Loucy (cell line): ENCODE results near the gene CBX8.

Experiments
- H2AFZ ChIP-seq: fragments of 200-600 bp; sonication (generic); 2 replicates; pipeline ENCODE4 v1.6.0; 2016; ENCODE audit warnings: antibody characterized with exemption, mild to moderate bottlenecking, low read length, moderate library complexity
- H3F3A ChIP-seq: fragments of 200-600 bp; 2 replicates; pipeline ENCODE4 v1.6.0; 2016; ENCODE audit warnings: antibody characterized with exemption, low read depth, mild to moderate bottlenecking
- H3K27me3 ChIP-seq: fragments of 200-600 bp; sonication (generic); 2 replicates; pipeline ENCODE4 v1.6.1; 2014; ENCODE audit warnings: low read length, mild to moderate bottlenecking; ENCODE audit not compliant: insufficient read depth, poor library complexity, severe bottlenecking
- H3K36me3 ChIP-seq: fragments of 200-600 bp; sonication (generic); 2 replicates; pipeline ENCODE4 v1.6.1; 2016; ENCODE audit warnings: low read length; ENCODE audit not compliant: insufficient read depth
- H3K4me1 ChIP-seq: fragments of 200-600 bp; sonication (generic); 2 replicates; pipeline ENCODE4 v1.5.1; 2014; ENCODE audit warnings: low read length, mild to moderate bottlenecking; ENCODE audit not compliant: insufficient read depth, poor library complexity, severe bottlenecking
- H3K4me2 ChIP-seq: fragments of 200-600 bp; sonication (generic); 2 replicates; pipeline ENCODE4 v1.6.0; 2014; ENCODE audit warnings: antibody characterized with exemption, low read length, low read depth, mild to moderate bottlenecking; ENCODE audit not compliant: poor library complexity, severe bottlenecking
- H3K4me3 ChIP-seq: fragments of 200-600 bp; sonication (generic); 2 replicates; pipeline ENCODE4 v1.5.1; 2014; ENCODE audit warnings: low read length, mild to moderate bottlenecking, mixed read lengths; ENCODE audit not compliant: poor library complexity, severe bottlenecking
- H3K79me2 ChIP-seq: fragments of 200-600 bp; sonication (generic); 2 replicates; pipeline ENCODE4 v1.6.1; 2014; ENCODE audit warnings: low read length; ENCODE audit not compliant: insufficient read depth
- H3K9ac ChIP-seq: fragments of 200-600 bp; sonication (generic); 2 replicates; pipeline ENCODE4 v1.6.0; 2014; ENCODE audit warnings: mild to moderate bottlenecking, low read depth, low read length, moderate library complexity; ENCODE audit not compliant: poor library complexity, severe bottlenecking
- H3K9me2 ChIP-seq: fragments of 200-600 bp; sonication (generic); replicated peaks from 2 replicates; pipeline ENCODE4 v1.6.1; 2016; ENCODE audit warnings: low read depth, low read length, mixed read lengths
- H3K9me3 ChIP-seq: fragments of 200-600 bp; sonication (generic); 2 replicates; pipeline ENCODE4 v1.6.1; 2014; ENCODE audit warnings: mild to moderate bottlenecking, antibody characterized with exemption, low read length, low read depth; ENCODE audit not compliant: insufficient read depth
- H4K20me1 ChIP-seq: fragments of 200-600 bp; sonication (generic); 2 replicates; pipeline ENCODE4 v1.6.0; 2014; ENCODE audit warnings: antibody characterized with exemption, low read length, mild to moderate bottlenecking; ENCODE audit not compliant: insufficient read depth, poor library complexity, severe bottlenecking
- CTCF ChIP-seq: fragments of 200-600 bp; sonication (generic); conservative IDR thresholded peaks from 2 replicates; pipeline ENCODE4 v1.5.1; 2014; ENCODE audit warnings: mild to moderate bottlenecking, antibody characterized with exemption, low read length
- EZH2phosphoT487 ChIP-seq: fragments of 200-600 bp; IDR thresholded peaks from 2 replicates; pipeline ENCODE4 v1.6.1; 2018; ENCODE audit warnings: antibody characterized with exemption, mild to moderate bottlenecking, moderate library complexity, borderline replicate concordance

The CBX8 gene

GRCh38 chr17:79843816-79844800, 47.2 kb upstream of the CBX8 start:
- Histone ChIP-seq H3K4me3 (peak overlapping the region; percentile 74), H3K4me2 (peak overlapping the region; percentile 99), H3K36me3 (no peaks in the 10 kb centered on the region), H3F3A (no peaks in the 10 kb centered on the region), H4K20me1 (no peaks in the 10 kb centered on the region), H3K9ac (peak overlapping the region; percentile 94), H3K27me3 (no peaks in the 10 kb centered on the region), H3K9me3 (no peaks in the 10 kb centered on the region), H3K9me2 (no peaks in the 10 kb centered on the region), H2AFZ (peak overlapping the region; percentile 77), H3K4me1 (peaks cover 39% of the 10 kb centered on the region), H3K79me2 (peaks cover 21% of the 10 kb centered on the region)
- no peak for TF ChIP-seq CTCF
- TF ChIP-seq EZH2phosphoT487 = no peak

GRCh38 chr17:79843474-79843815, 46.6 kb upstream of the CBX8 start:
- H3K4me2 ChIP-seq = peak overlapping the region; percentile 99
- no peaks in the 10 kb centered on the region for H3F3A ChIP-seq
- no peaks in the 10 kb centered on the region for H3K9me3 ChIP-seq
- peaks cover 26% of the 10 kb centered on the region for H3K79me2 ChIP-seq
- peaks cover 39% of the 10 kb centered on the region for H3K4me1 ChIP-seq
- H3K27me3 ChIP-seq = no peaks in the 10 kb centered on the region
- peak overlapping the region; percentile 77 for H2AFZ ChIP-seq
- peak overlapping the region; percentile 74 for H3K4me3 ChIP-seq
- H3K36me3 ChIP-seq = no peaks in the 10 kb centered on the region
- H3K9ac ChIP-seq = peak overlapping the region; percentile 94
- H4K20me1 ChIP-seq = peaks cover 2% of the 10 kb centered on the region
- TF ChIP-seq CTCF (no peak), EZH2phosphoT487 (no peak)
- H3K9me2 ChIP-seq = no peaks in the 10 kb centered on the region

DNA sequence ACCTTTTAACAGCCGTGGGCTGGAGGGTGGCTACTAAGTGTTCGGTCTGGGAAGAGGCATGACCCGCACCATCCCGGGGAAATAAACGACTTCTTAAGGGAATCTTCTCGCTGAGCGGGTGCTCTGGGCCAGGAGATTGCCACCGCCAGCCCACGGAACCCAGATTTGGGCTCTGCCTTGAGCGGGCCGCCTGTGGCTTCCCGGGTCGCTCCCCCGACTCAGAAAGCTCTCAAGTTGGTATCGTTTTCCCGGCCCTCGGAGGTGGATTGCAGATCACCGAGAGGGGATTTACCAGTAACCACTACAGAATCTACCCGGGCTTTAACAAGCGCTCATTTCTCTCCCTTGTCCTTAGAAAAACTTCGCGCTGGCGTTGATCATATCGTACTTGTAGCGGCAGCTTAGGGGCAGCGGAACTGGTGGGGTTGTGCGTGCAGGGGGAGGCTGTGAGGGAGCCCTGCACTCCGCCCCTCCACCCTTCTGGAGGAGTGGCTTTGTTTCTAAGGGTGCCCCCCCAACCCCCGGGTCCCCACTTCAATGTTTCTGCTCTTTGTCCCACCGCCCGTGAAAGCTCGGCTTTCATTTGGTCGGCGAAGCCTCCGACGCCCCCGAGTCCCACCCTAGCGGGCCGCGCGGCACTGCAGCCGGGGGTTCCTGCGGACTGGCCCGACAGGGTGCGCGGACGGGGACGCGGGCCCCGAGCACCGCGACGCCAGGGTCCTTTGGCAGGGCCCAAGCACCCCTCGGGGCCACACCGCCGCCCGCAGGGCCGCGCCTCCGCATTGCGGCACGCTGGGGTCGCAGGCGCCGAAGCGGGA, 46.0 kb upstream of the CBX8 start:
- H2AFZ ChIP-seq = peak overlapping the region; percentile 77
- H3K27me3 ChIP-seq = no peaks in the 10 kb centered on the region
- H3K9me3 ChIP-seq = no peaks in the 10 kb centered on the region
- H3K4me1 ChIP-seq = peaks cover 39% of the 10 kb centered on the region
- no peaks in the 10 kb centered on the region for H3K36me3 ChIP-seq
- H3F3A ChIP-seq = no peaks in the 10 kb centered on the region
- no peaks in the 10 kb centered on the region for H3K9me2 ChIP-seq
- H3K79me2 ChIP-seq = peaks cover 32% of the 10 kb centered on the region
- peak overlapping the region; percentile 99 for H3K4me2 ChIP-seq
- peak overlapping the region; percentile 74 for H3K4me3 ChIP-seq
- peak overlapping the region; percentile 94 for H3K9ac ChIP-seq
- H4K20me1 ChIP-seq = peaks cover 8% of the 10 kb centered on the region
- TF ChIP-seq EZH2phosphoT487 (no peak), CTCF (no peak)
